HG03064 (cell line): ENCODE data around the gene TUBA3E.
"Not testable (repeated sequence)": the region's sequence is repeated elsewhere in the genome, so short reads cannot be mapped to it uniquely, and the experiment has no call there.

Experiments used
- ATAC-seq: cut with Tn5 transposase; IDR thresholded peaks from one replicate; pipeline ENCODE4 v1.9.1; 2021; ENCODE audit warnings: low read depth; ENCODE audit not compliant: unreplicated experiment

TUBA3E gene

DNA sequence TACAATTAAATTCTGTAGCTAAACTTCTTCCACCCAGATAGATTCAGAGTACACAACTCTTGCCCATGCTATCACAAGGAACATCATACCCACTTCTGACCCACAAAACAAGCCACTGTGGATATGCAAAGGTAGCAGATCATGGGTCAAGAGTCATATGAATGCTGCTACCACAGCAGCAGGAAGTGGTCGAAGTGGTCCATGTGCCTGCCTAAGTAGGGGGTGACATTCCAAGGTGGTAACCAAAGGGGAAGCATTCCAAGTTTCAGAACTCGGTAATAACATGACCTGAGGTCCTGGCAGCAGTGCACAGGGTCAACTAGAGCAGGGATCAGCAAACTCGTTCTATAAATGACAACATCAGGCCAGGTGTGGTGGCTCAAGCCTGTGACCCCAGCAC, 5.8 kb downstream of the TUBA3E start:
- not testable (repeated sequence) for ATAC-seq

DNA sequence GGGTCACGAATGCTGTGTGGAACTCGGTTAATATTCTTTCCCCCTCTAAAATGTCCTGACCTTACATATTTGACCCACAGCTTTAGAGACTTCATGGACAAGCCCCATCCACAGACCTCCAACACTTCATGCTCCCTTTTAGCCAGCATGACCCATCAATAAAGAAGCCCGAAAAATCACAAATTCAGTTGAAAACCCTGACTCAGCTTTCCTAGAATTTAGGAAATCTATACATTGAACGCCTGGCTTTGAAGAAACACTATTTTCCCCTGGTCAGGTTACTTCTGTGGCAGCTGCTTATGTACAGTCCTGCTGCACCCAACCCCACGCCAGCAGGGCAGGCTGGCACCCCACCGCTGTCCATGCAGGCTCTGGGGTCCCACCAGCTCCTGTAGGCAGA, 6.9 kb downstream of the TUBA3E start:
- not testable (repeated sequence) for ATAC-seq

DNA sequence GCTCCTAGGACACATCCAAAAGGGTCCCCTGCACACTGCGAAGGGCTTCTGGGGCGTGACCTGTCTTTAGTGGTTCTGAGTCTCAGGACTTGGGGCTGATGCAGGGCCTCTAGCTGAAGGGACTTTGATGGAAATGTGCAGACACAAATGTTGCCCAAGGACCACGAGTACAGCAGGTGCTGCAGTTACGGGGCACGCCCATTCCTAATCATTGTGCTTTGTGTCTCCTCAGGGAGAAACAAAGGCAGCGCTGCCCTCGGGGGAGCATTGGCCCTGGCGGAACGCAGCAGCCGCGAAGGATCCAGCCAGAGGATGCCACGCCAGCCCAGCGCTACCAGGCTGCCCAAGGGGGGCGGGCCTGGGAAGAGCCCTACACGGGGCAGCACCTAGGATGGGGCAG, 8.0 kb downstream of the TUBA3E start:
- ATAC-seq, result no peak

DNA sequence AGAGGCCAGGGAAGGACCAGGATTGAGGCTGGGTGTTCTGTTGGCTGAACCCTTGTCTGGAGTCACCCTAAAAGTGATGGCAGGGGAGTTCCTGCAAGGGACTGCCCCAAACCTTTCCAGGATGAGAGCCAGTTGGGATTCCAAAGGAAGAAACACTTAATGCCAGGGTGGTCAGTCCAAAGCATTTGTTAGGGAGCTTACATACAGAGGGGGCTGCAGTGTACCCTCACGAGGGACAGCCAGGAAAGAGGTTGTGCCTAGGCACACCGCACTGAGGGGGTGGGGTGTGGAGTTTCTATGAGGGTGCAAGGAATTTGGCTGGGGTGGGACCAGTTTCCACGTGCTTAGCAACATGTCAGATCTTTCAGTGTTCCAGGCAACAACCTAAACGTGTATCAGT, 9.3 kb downstream of the TUBA3E start:
- ATAC-seq, result not testable (repeated sequence)

DNA sequence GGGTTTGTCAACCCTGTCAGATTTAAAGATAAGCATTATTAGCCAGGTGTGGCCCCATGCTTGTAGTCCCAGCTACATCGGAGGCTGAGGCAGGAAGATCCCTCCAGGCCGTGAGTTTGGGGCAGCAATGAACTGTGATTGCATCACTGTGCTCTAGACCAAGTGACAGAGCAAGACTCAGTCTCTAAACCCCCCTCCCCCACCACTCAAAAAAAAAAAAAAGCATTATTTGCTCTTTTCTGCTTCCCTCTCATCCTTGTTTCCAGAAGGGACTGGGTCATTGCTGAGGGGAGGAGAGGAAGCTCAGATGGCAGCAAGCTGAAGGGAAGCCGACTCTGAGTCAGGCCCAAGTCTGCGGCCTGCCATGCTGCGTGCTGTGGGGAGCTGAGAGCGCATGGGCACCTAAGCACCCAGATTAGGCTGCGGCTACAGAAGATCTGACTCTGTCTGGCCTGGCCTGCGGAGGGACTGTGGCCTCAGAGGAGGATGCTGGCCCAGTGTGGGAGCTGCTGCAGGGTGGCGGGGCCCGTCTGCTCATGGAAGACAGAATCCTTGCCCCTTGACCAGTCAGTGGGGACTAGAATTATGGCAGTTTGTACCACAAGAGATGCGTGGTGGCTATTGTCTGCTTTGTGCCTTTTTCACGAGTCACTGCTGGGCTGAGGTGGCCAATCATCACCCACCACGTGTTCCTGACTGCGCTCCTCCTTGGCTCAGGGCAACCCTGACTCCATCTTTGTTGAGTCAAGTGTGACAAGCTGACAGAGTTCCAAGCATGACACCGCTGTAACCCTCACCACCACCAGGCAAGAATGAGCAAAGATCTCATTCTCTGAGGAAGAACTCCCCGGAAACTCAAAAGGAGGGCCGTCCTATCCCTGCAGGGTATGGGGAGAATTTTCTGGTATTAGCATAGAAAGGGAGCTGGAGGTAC, 10.1 kb downstream of the TUBA3E start:
- not testable (repeated sequence) for ATAC-seq

DNA sequence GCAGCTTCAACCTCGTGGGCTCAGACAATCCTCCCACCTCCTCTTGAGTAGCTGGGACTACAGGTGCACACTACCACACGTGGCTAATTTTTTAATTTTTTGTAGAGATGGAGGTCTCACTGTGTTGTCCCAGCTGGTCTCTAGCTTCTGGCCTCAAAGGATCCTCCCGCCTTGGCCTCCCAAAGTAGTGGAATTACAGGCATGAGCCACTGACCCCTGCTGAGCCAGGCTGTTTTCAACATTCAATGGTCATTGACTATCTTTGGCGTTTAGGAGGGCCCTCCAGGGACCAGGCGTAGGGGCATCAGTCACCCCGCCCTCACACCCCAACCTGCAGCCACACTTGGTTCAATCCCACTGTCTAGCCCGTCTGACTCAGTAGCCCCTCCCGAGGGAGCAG, 11.0 kb downstream of the TUBA3E start:
- no peak for ATAC-seq

DNA sequence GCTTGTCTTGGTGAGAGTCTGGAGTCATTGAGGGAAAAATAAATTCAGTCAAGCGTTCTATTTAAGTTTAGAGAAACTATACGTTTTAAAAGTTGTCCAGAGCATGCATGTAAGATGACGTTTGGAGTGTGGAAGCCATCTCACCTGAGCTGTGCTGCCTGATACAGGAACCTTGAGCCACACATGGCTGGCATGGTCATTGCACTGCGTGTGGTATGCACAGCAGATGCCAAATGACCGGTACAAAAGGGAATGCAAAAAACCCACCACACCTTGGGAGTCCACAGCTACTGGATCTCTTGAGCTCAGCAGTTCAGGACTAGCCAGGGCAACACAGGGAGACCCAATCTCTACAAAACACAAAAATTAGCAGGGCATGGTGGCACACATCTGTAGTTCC, 11.8 kb downstream of the TUBA3E start:
- no peak for ATAC-seq

DNA sequence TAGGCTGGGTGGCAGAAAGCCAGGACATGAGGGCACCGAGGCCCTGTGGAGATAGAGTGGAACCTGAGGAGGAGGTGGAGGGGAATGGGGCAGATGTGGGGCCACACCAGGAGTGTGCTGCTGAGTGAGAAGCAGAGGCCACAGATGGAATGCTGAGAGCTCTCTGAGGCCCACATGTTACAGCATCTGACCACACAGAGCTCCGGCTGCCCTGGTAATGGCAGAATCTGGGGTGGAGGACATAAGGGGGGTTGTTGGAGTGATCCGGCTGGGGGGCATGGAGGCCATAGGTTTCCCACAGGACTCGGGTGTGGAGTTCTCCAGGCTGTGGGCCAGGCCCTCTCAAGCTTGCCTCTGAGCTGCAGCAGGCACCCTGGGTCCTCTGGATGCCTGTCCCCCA, 12.3 kb downstream of the TUBA3E start:
- no peak for ATAC-seq

DNA sequence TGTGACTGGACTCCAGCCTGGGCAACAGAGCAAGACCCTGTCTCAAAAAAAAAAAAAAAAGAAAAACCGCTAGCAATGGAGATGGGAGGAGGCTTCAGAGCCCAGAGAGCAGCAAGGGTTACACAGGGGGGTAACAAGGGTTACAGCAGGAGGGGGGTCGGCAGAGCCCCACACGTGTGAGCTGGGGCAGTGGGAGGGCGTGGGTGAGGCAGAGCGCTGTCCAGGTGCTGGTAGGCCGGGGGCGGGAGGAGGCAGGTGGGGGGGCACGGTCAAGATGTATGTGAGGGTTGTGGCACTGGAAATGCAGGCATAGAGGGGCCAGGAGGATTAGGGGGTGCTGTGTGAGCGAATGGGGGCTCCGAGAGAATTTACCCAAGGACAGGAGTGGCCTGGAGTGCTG, 12.8 kb downstream of the TUBA3E start:
- ATAC-seq, result no peak

DNA sequence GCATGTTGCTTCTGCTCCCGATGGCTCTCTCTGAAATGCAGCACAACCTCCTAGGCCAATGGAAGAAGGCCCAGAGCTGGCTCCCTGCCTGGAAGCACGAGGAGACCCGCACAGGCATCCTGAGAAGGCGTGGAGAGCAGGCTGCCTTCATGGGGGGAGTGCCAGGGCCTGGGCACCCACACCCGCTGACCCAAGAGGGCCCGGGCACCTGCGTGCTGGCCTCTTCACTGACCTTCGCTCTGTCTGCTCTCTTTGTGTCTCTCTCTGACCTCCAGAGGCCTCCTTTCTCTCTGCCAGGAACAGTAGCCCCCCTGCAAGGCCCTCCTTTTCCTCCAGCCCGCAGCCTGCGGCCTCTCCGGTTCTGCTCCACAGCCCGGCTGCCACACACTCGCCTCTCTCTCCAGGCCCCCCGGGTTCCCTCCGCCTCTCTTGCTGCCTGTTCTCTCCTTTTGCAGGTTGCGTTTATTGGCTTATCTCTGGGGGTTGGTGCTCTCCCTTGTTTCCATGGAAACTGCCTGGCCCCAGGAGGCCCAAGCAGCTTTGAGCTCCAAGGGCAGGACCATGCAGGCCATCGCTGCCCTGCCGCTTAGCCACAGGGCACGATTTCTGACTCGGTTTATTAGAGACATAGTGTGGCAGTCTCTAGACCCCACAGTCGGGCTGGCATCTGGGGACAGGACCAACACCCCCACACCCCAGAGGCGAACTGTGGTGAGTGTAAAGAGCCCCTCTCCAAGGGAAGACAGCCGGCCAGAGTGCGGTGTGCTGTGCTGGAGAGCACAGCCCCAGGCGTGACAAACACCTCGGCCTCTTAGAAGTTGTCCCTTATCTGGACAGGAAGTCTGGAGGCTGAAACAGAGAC, 14.5 kb downstream of the TUBA3E start:
- ATAC-seq, result no peak

DNA sequence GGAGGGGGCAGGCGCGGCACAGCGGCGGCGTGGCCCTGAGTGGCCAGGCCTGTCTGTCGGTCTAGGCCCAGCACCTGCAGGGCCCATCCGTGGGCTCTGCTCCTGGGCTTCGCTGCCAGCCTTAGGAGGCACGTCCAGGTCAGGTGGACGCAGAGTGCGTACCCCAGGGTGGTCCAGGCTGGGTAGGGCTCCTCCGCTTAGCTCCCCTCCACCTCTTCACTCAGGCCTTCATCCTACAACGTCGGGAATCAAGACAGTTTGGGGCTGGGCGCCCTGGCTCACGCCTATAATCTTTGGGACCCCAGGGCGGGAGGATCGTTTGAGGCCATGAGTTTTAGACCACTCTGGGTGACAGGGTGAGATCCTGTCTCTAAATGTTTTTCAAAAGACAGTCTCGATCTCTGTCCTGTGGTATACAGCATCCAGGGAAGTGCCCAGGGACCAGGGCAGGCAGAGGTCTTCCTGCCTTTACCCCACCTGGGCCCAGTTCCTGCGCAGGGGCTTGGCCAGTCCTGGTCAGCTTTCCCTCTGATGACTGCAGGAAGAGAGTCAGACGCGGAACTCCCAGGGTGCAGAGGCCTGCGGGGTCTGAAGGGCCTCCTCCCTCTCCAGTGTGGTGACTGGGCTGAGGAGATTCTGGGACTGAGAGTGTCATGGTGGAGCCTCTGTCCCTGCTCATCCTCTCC, 15.3 kb downstream of the TUBA3E start:
- peak; percentile 17 for ATAC-seq

DNA sequence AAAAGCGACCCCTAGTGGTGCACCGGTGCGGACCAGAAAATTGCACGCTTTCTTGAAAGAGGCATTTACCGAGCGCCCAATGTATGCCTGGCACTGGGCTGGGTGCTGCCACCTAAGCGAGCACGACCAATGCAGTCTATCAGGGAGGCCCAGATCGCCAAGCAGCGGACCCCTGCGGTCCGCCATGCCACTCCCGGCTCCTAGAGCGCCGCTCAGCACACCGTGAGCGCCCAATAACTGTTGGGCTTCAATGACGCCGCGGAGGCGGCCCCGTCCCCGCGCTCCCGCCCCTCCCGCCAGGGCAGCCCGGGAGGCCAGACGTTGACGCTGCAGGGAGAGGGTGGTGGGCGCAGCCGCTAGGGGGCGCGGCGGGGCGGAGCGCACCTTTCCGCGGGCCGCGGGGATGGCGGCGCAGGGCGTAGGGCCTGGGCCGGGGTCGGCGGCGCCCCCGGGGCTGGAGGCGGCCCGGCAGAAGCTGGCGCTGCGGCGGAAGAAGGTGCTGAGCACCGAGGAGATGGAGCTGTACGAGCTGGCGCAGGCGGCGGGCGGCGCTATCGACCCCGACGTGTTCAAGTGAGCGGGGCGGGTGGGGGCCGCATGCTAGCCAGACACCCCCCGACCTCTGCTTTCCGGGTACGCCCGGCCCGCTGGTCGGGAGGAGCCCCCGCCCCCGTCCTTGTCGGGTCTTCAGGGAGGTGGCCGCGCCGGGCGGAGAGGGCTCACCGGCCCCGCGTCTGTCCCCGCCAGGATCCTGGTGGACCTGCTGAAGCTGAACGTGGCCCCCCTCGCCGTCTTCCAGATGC, 16.2 kb downstream of the TUBA3E start, which contains the start of gene MZT2B:
Gene MZT2B, plus strand, starts transcription at position 383 of the 803 bp plus-strand sequence. Its CDS starts 21 bp downstream, at position 404.
- ATAC-seq, result peak; percentile 80

DNA sequence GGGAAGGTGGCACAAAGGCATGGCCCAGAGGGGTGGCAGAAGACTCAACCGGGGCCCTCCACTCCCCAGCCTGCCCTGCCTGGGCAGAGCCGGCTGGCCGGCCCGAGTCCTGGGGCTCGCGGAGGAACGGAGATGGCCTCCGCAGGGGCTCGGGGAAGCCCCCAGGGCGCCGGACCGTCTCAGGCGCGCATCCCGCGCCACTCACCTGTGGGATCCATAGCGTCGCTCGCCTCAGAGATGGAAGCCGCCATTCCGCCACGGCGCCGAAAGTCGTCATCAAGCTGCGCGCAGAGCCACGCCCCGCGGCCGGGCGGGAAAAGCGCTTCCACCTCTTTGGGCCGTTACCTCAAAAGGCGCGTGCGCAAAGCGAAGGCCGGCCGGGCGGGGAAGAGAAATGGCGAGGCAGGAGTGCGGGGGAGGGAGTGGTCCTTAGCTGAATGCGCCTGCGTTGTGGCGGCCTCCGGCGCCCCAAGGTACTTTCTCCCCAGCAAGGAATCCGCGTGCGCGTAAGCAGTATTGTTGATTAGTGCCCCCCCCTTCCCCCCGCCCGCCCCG, 16.8 kb downstream of the TUBA3E start, which contains the start of gene SMPD4:
Gene SMPD4, minus strand, starts transcription at position 278 of the 555 bp plus-strand sequence. CDS start 5,010 bp downstream, outside the sequence.
- ATAC-seq, result peak; percentile 53

DNA sequence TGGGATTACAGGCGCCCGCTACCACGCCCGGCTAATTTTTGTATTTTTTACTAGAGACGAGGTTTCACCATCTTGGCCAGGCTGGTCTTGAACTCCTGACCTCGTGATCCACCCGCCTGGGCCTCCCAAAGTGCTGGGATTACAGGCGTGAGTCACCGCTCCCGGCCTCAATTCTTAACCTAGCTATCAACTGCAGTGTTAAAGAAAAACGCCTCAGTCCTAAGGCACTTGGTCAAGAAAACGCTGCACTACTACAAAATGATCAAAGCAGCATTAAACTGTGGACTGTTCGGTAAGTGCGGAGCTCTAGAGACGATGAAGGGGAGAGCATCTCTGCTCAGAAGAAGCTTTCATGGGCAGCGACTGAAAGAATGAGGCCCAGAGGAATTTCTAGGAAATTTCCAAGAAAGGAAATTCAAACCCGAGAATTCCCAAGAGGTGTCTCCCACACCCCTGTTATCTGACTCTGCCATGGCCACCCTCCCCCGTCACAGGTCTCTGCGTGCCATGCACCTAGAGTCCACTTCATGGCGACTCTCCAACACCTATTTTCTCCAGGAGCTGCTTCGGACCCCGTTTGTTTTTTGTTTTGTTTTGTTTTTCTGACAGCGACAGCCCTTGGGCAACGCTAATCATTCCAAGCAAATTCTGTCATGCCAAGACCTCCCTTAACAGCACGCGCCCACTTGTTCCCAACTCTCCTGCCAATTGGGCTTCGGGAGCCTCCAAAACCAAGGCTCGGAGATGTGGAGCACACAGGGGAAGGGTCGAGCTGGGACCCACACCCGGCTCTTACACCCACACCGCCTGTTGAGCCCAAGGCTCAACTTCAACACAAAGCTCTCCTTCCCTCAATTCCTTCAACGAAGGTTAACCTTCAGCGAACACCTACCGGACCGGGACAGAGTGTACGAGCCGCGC, 17.6 kb downstream of the TUBA3E start:
- ATAC-seq, result not testable (repeated sequence)

DNA sequence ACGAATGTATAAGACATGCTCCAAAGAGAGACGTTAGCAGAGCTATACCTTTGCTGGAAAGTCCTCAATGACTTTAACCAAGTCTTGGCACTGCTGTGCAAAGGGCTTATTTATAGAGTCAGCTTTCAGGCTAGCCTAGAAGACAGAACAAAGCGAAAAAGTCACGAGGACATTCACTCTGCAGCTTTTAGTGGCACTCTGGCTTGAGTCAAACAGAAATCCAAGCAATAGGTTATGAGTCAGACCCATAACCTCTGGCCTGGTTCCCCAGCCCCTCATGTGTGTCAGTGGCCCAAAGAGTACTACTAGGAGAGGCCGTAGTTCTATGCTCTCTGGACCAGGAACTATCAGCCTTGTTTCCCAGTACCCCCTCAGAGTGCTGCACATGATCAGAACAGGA, 23.4 kb downstream of the TUBA3E start:
- ATAC-seq, result not testable (repeated sequence)

DNA sequence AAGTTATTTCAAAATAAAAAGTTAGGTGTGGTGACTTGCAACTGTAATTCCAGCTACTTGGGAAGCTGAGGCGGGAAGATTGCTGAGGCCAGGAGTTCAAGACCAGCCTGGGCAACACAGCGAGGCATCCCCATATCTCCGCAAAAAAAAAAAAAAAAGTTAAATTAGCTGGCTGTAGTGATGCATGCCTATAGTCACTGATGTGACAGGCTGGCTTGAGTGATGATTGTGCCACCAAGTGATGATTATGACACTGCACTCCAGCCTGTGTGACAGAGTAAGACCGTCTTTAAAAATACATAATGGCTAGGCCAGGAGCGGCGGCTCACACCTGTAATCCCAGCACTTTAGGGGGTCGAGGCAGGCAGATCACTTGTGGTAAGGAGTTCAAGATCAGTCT, 28.3 kb downstream of the TUBA3E start:
- no peak for ATAC-seq

DNA sequence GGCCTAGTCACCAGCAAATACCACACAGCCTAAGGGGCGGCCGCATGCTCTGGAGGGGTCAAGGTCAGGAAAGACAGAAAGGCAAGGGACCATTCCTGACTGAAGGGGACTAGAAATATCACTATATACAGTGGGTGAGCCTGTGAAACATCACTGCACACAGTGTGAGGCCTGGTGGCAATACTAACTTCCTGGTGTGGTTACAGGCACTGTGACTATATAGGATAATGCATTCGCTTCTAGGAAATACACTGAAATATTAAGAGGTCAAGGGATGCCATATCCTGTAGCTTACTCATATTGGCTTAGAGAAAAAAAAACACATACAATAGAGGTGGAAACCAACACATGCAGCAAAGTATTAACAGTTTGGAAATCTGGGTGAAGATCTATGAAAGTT, 29.1 kb downstream of the TUBA3E start:
- ATAC-seq, result not testable (repeated sequence)

DNA sequence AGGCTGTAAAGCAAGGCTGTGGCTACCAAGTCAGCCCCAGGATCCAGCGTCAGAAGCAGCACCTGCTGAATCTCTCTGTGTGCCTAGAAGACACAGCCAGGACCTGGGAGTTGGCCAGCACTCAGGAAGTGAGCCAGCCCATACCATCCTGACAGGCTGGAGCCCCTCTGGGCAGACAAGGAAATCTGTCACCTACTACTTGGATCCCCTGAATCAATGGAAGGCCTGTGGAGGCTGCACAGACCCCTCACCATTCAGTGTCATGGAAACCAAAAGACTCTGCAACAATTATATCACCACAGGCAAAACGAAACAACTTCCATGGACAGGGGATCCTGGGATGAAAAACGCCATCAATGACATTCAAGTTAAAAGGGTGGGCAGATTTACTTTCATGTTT, 31.6 kb downstream of the TUBA3E start:
- ATAC-seq, result not testable (repeated sequence)
